Occipital lobe (tissue), 3 donors: Measurements from ENCODE around the gene FRAT2. TPM values are rescaled to one million over a fixed set of nuclear protein-coding genes. Genes with fewer than 3 reads are reported as not detected.
"Not testable (repeated sequence)": the region's sequence is repeated elsewhere in the genome, so short reads cannot be mapped to it uniquely, and the experiment has no call there.

Experiments
- DNase-seq: peaks from one replicate; lab custom pipeline; 2025; lab: John Stamatoyannopoulos, UW
- small RNA-seq: library from RNA; depleted of rRNA; stranded (forward); fragments of <200 nt; gene quantifications from one replicate; pipeline ENCODE3, GENCODE V24; 2014
- total RNA-seq: library from RNA; depleted of rRNA; stranded (reverse); fragments of >200 nt; gene quantifications from one replicate; pipeline ENCODE4 v1.2.3, GENCODE V29; 2014

The FRAT2 gene
- total RNA-seq, 1 donor from 2014 or later, result 16.8 TPM

- DNase-seq, result no peak
Measured at GRCh38 chr10:97291357-97292096, 43.0 kb downstream of the FRAT2 start.

GRCh38 chr10:97290576-97291356 lies 43.8 kb downstream of the FRAT2 start:
- DNase-seq, result not testable (repeated sequence)

GRCh38 chr10:97290076-97290475 lies 44.5 kb downstream of the FRAT2 start:
- not testable (repeated sequence) for DNase-seq

Small RNAs within 50 kb of the gene (small RNA-seq; reads per million reads assigned to genes)
- not detected for gene RF00017

Other genes with a start within 250 kb of the FRAT2 start
- 42.7 TPM for gene SLIT1, start 148.8 kb downstream of the FRAT2 start, total RNA-seq
- 8.4 TPM for gene ARHGAP19, start 42.1 kb downstream of the FRAT2 start, total RNA-seq
- 5.6 TPM for gene FRAT1, start 15.5 kb downstream of the FRAT2 start, total RNA-seq
- gene RRP12, start 66.6 kb upstream of the FRAT2 start, total RNA-seq, result 9.2 TPM
- gene PGAM1, start 91.5 kb upstream of the FRAT2 start, total RNA-seq, result 109 TPM
- 38.7 TPM for gene EXOSC1, start 111.3 kb upstream of the FRAT2 start, total RNA-seq
- gene ZDHHC16, start 111.4 kb upstream of the FRAT2 start, total RNA-seq, result 21.2 TPM
- gene MMS19, start 163.7 kb upstream of the FRAT2 start, total RNA-seq, result 55.4 TPM
- gene UBTD1, start 164.2 kb upstream of the FRAT2 start, total RNA-seq, result 1.1 TPM
- not detected for gene ANKRD2, start 238.1 kb upstream of the FRAT2 start, total RNA-seq
- gene HOGA1, start 249.7 kb upstream of the FRAT2 start, total RNA-seq, result 0.62 TPM